ENCODE measurements around the gene PKP1.

- TF ChIP-seq POLR2A (IDR thresholded peaks at IDR 0.05) = no peak
- TF ChIP-seq CTCF (IDR thresholded peaks at IDR 0.05) = no peak
Measured at GRCh38 chr1:201295346-201295745, 12.0 kb downstream of the PKP1 start.

Data from testis (tissue), 2 donors.